ENCODE data around the gene HDGFL2. TPM values are rescaled to one million over a fixed set of nuclear protein-coding genes. Genes with fewer than 3 reads are reported as not detected.

Gene HDGFL2
- total RNA-seq, 1 experiment from 2014 or later = 108 TPM

DNA sequence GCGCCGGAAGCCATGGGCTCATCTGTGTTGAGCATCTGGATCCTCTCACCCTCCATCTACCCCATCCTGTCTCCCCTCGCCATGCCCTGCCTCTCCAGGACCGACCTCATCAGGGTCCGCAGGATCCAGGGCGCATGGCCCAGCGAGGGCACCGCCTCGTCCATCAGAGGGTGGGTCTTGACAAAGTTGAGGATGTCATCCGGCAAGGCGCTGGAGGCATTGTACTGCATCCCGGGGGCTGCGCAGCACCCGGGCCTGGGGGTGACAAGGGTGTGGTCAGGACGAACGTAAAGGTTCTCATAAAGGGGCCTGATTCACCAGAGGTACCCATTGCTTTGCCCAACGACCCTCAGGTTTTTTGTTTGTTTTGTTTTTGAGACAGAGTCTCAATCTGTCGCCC, 77.9 kb downstream of the HDGFL2 start:
- Histone ChIP-seq H3K27me3 (ENCODE audit: insufficient read depth, low read length) (no peaks in the 10 kb centered on the region), H3K14ac (ENCODE audit: insufficient read depth, low read length) (no peak overlapping the region), H3K18ac (ENCODE audit: insufficient read length, low read depth, low read length) (no peak overlapping the region), H2BK12ac (ENCODE audit: insufficient read length, low read depth, low read length) (no peak overlapping the region), H3K9me3 (ENCODE audit: control insufficient read depth, low read depth, low read length) (no peaks in the 10 kb centered on the region), H3K27ac (ENCODE audit: insufficient read length, low read depth, low read length) (no peak overlapping the region), H2AK5ac (ENCODE audit: insufficient read length, low read length) (no peak overlapping the region), H2BK5ac (ENCODE audit: insufficient read length, low read length) (no peak overlapping the region), H2BK15ac (ENCODE audit: low read depth, low read length) (no peak overlapping the region), H3K4ac (ENCODE audit: low read depth, low read length) (no peak overlapping the region), H2AFZ (ENCODE audit: low read length) (no peak overlapping the region), H3T11ph (ENCODE audit: low read length) (no peak overlapping the region), H4K5ac (ENCODE audit: insufficient read length, low read depth, low read length) (no peak overlapping the region), H4K91ac (ENCODE audit: insufficient read length, low read depth, low read length) (no peak overlapping the region), H3K79me1 (ENCODE audit: insufficient read depth, low read depth, low read length, poor library complexity, severe bottlenecking) (no peaks in the 10 kb centered on the region), H3K4me2 (ENCODE audit: insufficient read depth, insufficient read length, low read length) (no peak overlapping the region), H4K8ac (replicated peaks; ENCODE audit: insufficient read length, low read depth, low read length) (no peak overlapping the region), H2BK120ac (ENCODE audit: low read depth, low read length, poor library complexity, severe bottlenecking) (no peak overlapping the region), H2BK20ac (ENCODE audit: low read depth, low read length, poor library complexity, severe bottlenecking) (no peak overlapping the region), H3K23me2 (ENCODE audit: insufficient read length, low read depth, low read length, poor library complexity, severe bottlenecking) (no peaks in the 10 kb centered on the region), H3K79me2 (ENCODE audit: insufficient read depth, low read length) (no peaks in the 10 kb centered on the region), H3K23ac (ENCODE audit: insufficient read length, low read depth, low read length) (no peak overlapping the region), H3K4me1 (ENCODE audit: insufficient read depth, low read length) (no peaks in the 10 kb centered on the region), H3K56ac (ENCODE audit: insufficient read length, low read depth, low read length) (no peak overlapping the region), H3K9ac (ENCODE audit: extremely low read depth, insufficient read length, low read length) (no peak overlapping the region), H4K20me1 (ENCODE audit: control insufficient read depth, insufficient read depth, insufficient read length) (peaks cover 3% of the 10 kb centered on the region)
- Mint-ChIP-seq H3K4me1 (no peaks in the 10 kb centered on the region), H3K27me3 (ENCODE audit: low read depth) (peaks cover 2% of the 10 kb centered on the region; the same call in 1 of the 2 replicates), H3K27ac (0 out of 7 replicates have a peak overlapping the region, but pooled peaks of 1 of the 3 experiments have one; percentile 5), H3K36me3 (ENCODE audit: insufficient read depth in 1 of 3, low read depth in 3 of 3) (peaks cover 29 to 75% (median 57%) of the 10 kb centered on the region in 3 experiments), H3K9me3 (no peaks in the 10 kb centered on the region; a peak in 1 of 5 replicates), H3K4me3 (no peak overlapping the region)
- no peak for DNase-seq
- no peak for TF ChIP-seq CTCF (conservative IDR thresholded peaks at IDR 0.05)
- no CpG with 5 or more reads among the region's 18 CpGs for WGBS (ENCODE audit: extremely low coverage, insufficient read length, low lambda C conversion rate)

Data from H9 (cell line).